NT2/D1 (cell line): ENCODE data around the gene DLG2.

Experiments used
- DNase-seq: peaks from one replicate; pipeline ENCODE4 v3.0.0-alpha.2; 2011; ENCODE audit warnings: low read depth, low spot score
- H3K27me3 ChIP-seq: 2 replicates; pipeline ENCODE4 v1.6.0; 2011; ENCODE audit warnings: mild to moderate bottlenecking; ENCODE audit not compliant: insufficient read length, insufficient read depth
- H3K36me3 ChIP-seq: 2 replicates; pipeline ENCODE4 v1.6.1; 2011; ENCODE audit warnings: mild to moderate bottlenecking, low read length, mixed read lengths; ENCODE audit not compliant: insufficient read depth, insufficient read length
- H3K4me1 ChIP-seq: 2 replicates; pipeline ENCODE4 v1.5.1; 2011; ENCODE audit not compliant: insufficient read depth, insufficient read length
- H3K4me3 ChIP-seq: 2 replicates; pipeline ENCODE4 v1.5.1; 2011; ENCODE audit warnings: low read depth; ENCODE audit not compliant: insufficient read length
- H3K9ac ChIP-seq: 2 replicates; pipeline ENCODE4 v1.6.0; 2011; ENCODE audit warnings: low read depth; ENCODE audit not compliant: insufficient read length
- H3K9me3 ChIP-seq: 2 replicates; pipeline ENCODE4 v1.5.1; 2011; ENCODE audit warnings: mild to moderate bottlenecking, low read length; ENCODE audit not compliant: insufficient read depth
- SUZ12 ChIP-seq: IDR thresholded peaks from 2 replicates; pipeline ENCODE4 v1.6.1; 2011; ENCODE audit not compliant: insufficient read length, insufficient read depth; ENCODE audit errors: extremely low read depth
- YY1 ChIP-seq: IDR thresholded peaks from 2 replicates; pipeline ENCODE4 v1.6.1; 2011; ENCODE audit not compliant: insufficient read length, insufficient read depth
- ZNF274 ChIP-seq: IDR thresholded peaks from 2 replicates; pipeline ENCODE4 v1.6.1; 2011; ENCODE audit warnings: mild to moderate bottlenecking, low read depth, low read length

DLG2 gene

DNA sequence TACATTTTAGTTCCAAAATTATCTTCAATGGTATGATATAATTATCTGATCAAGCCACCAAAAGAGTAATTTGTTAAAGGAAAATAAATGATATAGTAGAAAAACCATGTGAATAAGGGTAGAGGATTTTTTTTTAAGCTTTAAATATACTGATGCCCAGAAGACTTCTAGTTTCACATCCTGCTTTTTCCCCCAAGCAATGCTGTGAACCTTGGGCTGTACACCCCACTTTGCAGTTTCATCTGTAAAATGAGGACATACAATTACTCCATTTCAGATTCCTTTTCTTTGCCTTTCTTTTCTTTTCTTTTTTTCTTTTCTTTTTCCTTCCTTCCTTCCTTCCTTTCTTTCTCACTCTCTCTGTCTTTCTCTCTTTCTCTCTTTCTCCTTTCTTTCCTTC, 1125.4 kb downstream of the DLG2 start:
- Histone ChIP-seq H3K9me3 (no peaks in the 10 kb centered on the region), H3K4me1 (no peaks in the 10 kb centered on the region), H3K27me3 (no peaks in the 10 kb centered on the region), H3K4me3 (no peak overlapping the region), H3K36me3 (no peaks in the 10 kb centered on the region), H3K9ac (no peak overlapping the region)
- TF ChIP-seq YY1 = no peak
- TF ChIP-seq SUZ12 = no peak
- no peak for TF ChIP-seq ZNF274
- no peak for DNase-seq

DNA sequence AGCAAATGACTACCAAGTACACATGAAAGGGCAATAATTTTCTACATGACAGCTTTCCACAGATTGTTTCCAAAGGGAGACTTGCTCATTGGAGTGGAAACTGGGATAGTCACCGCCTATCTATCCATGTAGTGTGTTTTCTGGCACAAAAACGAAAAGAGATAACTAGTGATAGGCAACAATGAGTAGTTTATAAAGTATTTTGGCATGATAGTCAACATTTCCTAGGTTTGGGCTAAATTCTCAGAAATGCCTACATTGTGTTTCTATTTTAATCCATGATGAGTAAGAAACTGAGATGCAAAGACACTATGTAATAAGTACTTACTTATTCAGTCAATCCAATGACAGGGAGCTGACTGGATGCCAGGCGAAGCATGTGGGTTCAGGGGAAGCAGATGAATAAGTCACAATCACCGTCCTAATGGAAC, 1129.1 kb downstream of the DLG2 start:
- TF ChIP-seq YY1 (no peak), ZNF274 (no peak), SUZ12 (no peak)
- no peaks in the 10 kb centered on the region for H3K27me3 ChIP-seq
- no peak overlapping the region for H3K9ac ChIP-seq
- H3K4me3 ChIP-seq = no peak overlapping the region
- no peaks in the 10 kb centered on the region for H3K4me1 ChIP-seq
- no peaks in the 10 kb centered on the region for H3K9me3 ChIP-seq
- no peak for DNase-seq
- H3K36me3 ChIP-seq = no peaks in the 10 kb centered on the region

DNA sequence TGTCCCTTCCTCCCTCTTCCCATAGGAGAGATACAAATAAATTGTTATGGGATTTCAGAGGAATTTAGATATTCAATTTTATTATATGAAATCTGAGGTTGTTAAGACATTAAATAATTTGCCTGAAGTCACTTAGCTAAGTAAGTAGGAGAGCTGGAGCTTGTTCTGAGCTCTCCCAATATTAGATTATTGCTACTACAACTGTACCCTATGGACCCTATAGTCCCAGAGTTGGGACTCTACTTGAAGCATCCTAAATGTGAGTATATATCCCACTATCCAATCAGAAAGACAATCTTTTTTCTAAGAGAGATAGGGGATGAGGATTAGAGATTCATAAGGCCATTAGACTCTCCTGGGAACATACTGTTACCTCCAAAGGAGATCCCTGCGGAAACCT, 1130.0 kb downstream of the DLG2 start:
- no peak for TF ChIP-seq ZNF274
- no peaks in the 10 kb centered on the region for H3K36me3 ChIP-seq

DNA sequence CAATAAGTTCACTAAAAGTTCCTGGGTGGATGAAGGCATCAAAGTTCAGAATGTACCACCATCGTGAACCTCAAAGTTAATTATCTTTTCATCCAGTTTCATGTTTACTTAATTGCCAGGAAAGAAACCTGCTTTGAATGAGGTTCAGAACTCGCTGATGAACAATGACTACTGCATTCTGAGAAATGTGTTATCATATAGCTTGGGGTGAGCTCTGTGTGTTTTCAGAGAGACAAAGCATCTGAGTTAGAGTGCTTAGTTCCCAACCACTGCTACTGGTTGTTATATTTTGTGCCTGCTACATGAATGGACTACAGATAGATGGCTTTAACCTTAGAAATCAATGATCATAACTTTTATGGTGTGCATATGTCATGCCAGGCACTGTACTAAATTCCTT, 1131.0 kb downstream of the DLG2 start:
- H3K36me3 ChIP-seq = no peaks in the 10 kb centered on the region
- no peak for TF ChIP-seq ZNF274
- no peak for TF ChIP-seq SUZ12
- H3K27me3 ChIP-seq = no peaks in the 10 kb centered on the region
- DNase-seq = no peak
- no peaks in the 10 kb centered on the region for H3K9me3 ChIP-seq
- H3K4me1 ChIP-seq = no peaks in the 10 kb centered on the region
- no peak overlapping the region for H3K9ac ChIP-seq
- no peak overlapping the region for H3K4me3 ChIP-seq

More for the DNA sequence above, 1130.0 kb downstream of the DLG2 start:
- no peaks in the 10 kb centered on the region for H3K4me1 ChIP-seq
- no peaks in the 10 kb centered on the region for H3K9me3 ChIP-seq
- no peak overlapping the region for H3K9ac ChIP-seq
- no peaks in the 10 kb centered on the region for H3K27me3 ChIP-seq
- DNase-seq = no peak
- no peak overlapping the region for H3K4me3 ChIP-seq

DNA sequence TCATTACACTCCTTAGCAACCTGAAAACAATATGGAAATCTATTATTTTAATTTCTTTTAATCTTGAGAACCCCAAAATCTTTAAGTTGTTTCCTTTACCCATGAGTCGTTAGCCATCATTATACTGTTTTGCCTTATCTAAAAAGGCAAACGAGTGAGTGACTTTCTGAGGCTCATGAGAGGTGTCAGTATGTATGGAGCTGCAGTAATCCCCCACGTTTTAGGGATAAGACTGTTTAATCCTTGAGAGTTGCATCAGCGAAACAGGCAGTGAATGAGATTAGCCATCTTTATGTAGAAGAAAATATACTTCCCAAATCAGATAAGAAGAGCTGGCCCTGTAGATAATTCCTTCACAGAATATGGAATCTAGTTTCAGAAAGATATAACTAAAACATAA, 1147.0 kb downstream of the DLG2 start:
- Histone ChIP-seq H3K4me3 (no peak overlapping the region), H3K27me3 (no peaks in the 10 kb centered on the region), H3K9me3 (no peaks in the 10 kb centered on the region), H3K36me3 (no peaks in the 10 kb centered on the region), H3K4me1 (no peaks in the 10 kb centered on the region), H3K9ac (no peak overlapping the region)
- DNase-seq = no peak
- TF ChIP-seq SUZ12 = no peak
- TF ChIP-seq YY1 = no peak

DNA sequence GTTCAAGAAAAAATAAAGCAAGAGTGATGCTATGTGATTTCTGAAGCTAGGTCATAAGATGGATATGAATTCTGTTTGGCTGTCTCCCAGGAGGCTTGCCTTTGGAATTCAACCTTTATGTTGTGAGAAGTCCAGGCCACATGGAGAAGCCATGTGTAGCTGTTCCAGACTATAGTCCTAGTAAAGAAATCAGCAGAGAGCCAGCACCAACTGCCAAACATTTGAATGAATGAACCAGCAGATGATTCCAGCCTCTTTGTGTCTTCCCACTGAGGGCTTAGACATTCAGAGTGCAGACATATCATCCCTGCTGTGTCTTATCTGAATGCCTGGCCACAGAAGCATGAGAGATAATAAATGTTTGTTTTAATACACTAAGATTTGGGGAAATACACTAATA, 1150.6 kb downstream of the DLG2 start:
- H3K9ac ChIP-seq = no peak overlapping the region
- H3K4me1 ChIP-seq = no peaks in the 10 kb centered on the region
- no peak for DNase-seq
- H3K9me3 ChIP-seq = no peaks in the 10 kb centered on the region
- TF ChIP-seq ZNF274 (no peak), YY1 (no peak), SUZ12 (no peak)
- no peaks in the 10 kb centered on the region for H3K27me3 ChIP-seq
- H3K36me3 ChIP-seq = no peaks in the 10 kb centered on the region
- H3K4me3 ChIP-seq = no peak overlapping the region

DNA sequence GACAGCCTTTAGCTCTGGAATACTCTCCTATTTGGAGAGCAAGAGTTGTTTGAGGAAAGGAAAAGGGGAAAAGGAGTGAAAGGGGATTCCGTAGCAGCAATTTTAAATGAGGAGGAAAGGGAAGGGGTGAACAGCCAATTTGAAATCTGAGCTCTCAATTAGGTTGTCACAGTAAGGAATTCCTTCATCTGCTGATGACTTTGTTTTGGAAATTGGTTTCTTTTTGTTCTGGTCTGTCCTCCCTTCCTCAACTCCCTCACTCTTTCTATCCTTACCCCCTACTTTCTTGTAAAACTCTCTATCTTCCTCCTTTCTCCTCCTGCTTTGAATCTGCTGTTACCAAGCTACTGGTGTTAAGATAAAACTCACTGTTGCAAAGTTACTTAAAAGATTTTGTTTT, 1155.6 kb downstream of the DLG2 start:
- no peak for DNase-seq
- H3K4me3 ChIP-seq = no peak overlapping the region

DNA sequence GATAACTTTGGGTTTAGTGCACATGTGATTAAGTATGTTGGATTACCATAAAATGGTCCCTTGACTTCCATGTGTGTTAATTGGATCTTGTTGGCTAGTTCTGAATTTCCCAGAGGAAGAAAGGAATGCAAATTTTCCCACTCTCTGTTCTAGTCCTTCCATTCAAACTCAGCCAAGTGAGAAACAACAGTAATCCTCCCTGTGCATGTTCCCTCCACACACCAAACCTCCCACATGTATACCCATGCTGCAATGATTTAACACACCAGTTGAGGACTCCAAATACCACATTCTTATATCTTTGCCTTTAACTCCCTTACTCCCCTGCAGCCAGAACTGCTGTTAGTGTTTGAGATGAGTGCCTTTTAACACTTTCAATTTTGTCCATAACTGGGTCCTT, 1158.9 kb downstream of the DLG2 start:
- Histone ChIP-seq H3K9me3 (no peaks in the 10 kb centered on the region), H3K9ac (no peak overlapping the region), H3K27me3 (no peaks in the 10 kb centered on the region), H3K36me3 (no peaks in the 10 kb centered on the region), H3K4me3 (no peak overlapping the region), H3K4me1 (no peaks in the 10 kb centered on the region)
- no peak for DNase-seq
- TF ChIP-seq ZNF274 (no peak), YY1 (no peak), SUZ12 (no peak)

More for the DNA sequence above, 1155.6 kb downstream of the DLG2 start:
- Histone ChIP-seq H3K36me3 (no peaks in the 10 kb centered on the region), H3K4me1 (no peaks in the 10 kb centered on the region), H3K27me3 (no peaks in the 10 kb centered on the region), H3K9ac (no peak overlapping the region), H3K9me3 (no peaks in the 10 kb centered on the region)
- TF ChIP-seq ZNF274 = no peak
